Lower lobe of right lung (tissue), 2 donors: ENCODE measurements around the gene ACKR3. TPM values are rescaled to one million over a fixed set of nuclear protein-coding genes. Genes with fewer than 3 reads are reported as not detected.

Source experiments
- ATAC-seq, 2 donors: fragments of 200-7000 bp; cut with Tn5 transposase; one replicate each; pipeline ENCODE4 v1.9.1; 2020 to 2022; ENCODE audit warnings: mild to moderate bottlenecking in 2 of 2, moderate library complexity in 2 of 2
- DNase-seq: peaks from one replicate; pipeline ENCODE4 v3.0.0-alpha.2; 2020
- H3K27ac ChIP-seq: fragments of 200-600 bp; one replicate; pipeline ENCODE4 v1.8.0; 2022
- H3K27me3 ChIP-seq: fragments of 200-600 bp; one replicate; pipeline ENCODE4 v1.8.0; 2022; ENCODE audit warnings: low read depth
- H3K36me3 ChIP-seq: fragments of 200-600 bp; one replicate; pipeline ENCODE4 v1.8.0; 2022; ENCODE audit warnings: mild to moderate bottlenecking
- H3K4me1 ChIP-seq: fragments of 200-600 bp; one replicate; pipeline ENCODE4 v1.8.0; 2022
- H3K4me3 ChIP-seq: fragments of 200-600 bp; one replicate; pipeline ENCODE4 v1.8.0; 2022; ENCODE audit warnings: mild to moderate bottlenecking
- H3K9me3 ChIP-seq: fragments of 200-600 bp; one replicate; pipeline ENCODE4 v1.8.0; 2022
- intact Hi-C: fragments of 100-400 bp; cut with DNase I; formaldehyde crosslinking; loops from one replicate; pipeline ENCODE4 v1.11.0; 2022
- total RNA-seq: library from RNA; stranded (reverse); fragmentation: NEBNext Ultra II Directional; extraction: Animal tissue kit (Norgen Biotek cat#: 25700); gene quantifications from one replicate; pipeline ENCODE4 v1.2.1, GENCODE V29; 2021
- TF ChIP-seq, protein P1 (sequence below): fragments of 200-600 bp; IDR thresholded peaks from one replicate; pipeline ENCODE4 v1.8.0; 2022; ENCODE audit warnings: antibody characterized with exemption, mild to moderate bottlenecking
- donor health status: DM: no; HTN: yes; CAD: no; lungs with severe emphysema.

Gene ACKR3
- total RNA-seq, 1 donor from 2014 or later = 12.6 TPM

DNA sequence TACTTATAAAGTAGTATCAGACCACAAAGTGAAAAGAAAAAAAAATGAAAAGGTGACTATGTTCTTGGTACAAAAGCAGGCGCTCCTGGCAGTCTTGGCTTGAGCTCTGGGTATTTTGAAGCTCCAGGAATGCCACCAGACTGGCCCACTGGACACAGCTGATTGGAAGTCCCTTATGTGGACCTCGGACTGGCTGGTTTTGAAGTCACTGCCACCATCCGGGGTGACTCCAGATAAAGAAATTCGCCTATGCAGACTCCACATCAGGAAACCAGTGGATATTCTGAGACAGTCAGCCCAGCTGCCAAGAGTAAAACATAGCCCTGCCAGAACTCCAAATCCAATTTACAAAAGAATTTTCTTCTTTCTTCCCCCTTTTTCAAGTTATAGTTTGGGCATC lies 28.0 kb downstream of the ACKR3 start:
- H3K4me3 ChIP-seq = no peak overlapping the region
- no peak for DNase-seq
- H3K9me3 ChIP-seq = no peaks in the 10 kb centered on the region
- intact Hi-C loops = no loop called here
- H3K27ac ChIP-seq = no peak overlapping the region
- TF ChIP-seq, protein P1, sequence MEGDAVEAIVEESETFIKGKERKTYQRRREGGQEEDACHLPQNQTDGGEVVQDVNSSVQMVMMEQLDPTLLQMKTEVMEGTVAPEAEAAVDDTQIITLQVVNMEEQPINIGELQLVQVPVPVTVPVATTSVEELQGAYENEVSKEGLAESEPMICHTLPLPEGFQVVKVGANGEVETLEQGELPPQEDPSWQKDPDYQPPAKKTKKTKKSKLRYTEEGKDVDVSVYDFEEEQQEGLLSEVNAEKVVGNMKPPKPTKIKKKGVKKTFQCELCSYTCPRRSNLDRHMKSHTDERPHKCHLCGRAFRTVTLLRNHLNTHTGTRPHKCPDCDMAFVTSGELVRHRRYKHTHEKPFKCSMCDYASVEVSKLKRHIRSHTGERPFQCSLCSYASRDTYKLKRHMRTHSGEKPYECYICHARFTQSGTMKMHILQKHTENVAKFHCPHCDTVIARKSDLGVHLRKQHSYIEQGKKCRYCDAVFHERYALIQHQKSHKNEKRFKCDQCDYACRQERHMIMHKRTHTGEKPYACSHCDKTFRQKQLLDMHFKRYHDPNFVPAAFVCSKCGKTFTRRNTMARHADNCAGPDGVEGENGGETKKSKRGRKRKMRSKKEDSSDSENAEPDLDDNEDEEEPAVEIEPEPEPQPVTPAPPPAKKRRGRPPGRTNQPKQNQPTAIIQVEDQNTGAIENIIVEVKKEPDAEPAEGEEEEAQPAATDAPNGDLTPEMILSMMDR = no peak
- no peaks in the 10 kb centered on the region for H3K36me3 ChIP-seq
- no peaks in the 10 kb centered on the region for H3K4me1 ChIP-seq
- no peaks in the 10 kb centered on the region for H3K27me3 ChIP-seq
- ATAC-seq = no peak

DNA sequence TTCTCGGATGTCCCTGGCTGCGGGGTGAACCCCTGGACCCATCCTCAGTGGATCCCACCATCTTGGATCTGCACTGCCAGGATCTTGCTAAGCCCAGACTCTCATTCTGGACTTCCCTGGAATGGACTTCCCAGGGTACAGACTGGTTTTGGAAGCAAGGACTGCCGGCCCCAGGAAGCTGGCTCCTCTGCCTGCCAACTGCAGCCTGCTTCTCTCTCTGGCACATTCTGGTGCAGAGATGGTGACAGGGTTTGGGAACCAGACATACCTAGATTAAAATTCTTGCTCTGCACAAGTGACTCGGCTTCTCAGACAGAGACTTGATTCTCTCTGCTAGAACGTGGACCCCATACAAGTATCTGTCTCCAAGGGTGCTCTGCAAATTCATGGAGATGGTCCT lies 29.4 kb downstream of the ACKR3 start:
- Histone ChIP-seq H3K36me3 (no peaks in the 10 kb centered on the region), H3K4me3 (no peak overlapping the region), H3K9me3 (no peaks in the 10 kb centered on the region), H3K27ac (no peak overlapping the region), H3K27me3 (no peaks in the 10 kb centered on the region), H3K4me1 (no peaks in the 10 kb centered on the region)
- intact Hi-C loops = no loop called here
- no peak for DNase-seq
- ATAC-seq = no peak
- TF ChIP-seq, protein P1 = no peak

DNA sequence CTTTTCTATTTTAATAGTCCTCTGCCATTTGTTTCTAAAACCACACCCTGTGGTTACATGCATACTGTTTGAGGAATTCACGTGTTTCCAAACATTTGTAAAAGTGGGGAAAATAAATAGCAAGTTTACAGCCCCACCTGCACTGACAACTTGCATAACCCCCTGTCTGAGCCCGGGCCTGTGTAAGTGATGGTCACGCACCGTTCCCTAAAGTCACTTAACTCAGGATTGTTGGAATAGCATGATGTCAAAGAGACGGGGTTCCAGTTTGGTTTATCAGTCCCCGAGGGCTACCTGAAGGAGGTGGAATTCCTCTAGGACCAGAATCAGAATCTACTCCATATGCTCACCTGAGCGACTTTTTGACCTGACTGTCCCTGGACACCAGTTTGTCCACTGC lies 30.5 kb downstream of the ACKR3 start:
- H3K9me3 ChIP-seq = no peaks in the 10 kb centered on the region
- TF ChIP-seq, protein P1 = no peak
- H3K27me3 ChIP-seq = no peaks in the 10 kb centered on the region
- intact Hi-C loops = no loop called here
- H3K4me1 ChIP-seq = no peaks in the 10 kb centered on the region
- no peak overlapping the region for H3K4me3 ChIP-seq
- no peaks in the 10 kb centered on the region for H3K36me3 ChIP-seq
- DNase-seq (no peak), ATAC-seq (no peak)
- no peak overlapping the region for H3K27ac ChIP-seq

DNA sequence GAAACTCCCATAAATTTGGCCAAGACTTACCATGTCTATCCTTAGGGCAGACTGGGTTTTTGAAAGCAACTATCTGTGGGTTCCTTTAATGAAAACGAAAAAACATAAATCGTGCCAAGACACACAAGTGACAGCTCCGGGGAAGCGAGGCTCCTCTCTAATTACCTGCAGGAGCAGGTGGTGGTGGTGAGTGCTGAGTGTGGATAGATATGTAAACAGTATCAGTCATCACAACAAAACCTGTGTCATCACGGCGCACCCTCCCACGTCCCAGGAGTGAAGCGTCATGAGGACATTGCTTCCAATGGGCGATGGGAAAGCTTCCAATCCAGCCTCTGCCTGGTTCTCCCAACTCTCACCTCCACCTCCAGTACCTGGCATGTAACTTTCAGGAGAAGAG lies 31.3 kb downstream of the ACKR3 start:
- intact Hi-C loops = no loop called here
- Histone ChIP-seq H3K4me1 (no peaks in the 10 kb centered on the region), H3K27me3 (no peaks in the 10 kb centered on the region), H3K9me3 (no peaks in the 10 kb centered on the region), H3K4me3 (no peak overlapping the region), H3K27ac (no peak overlapping the region), H3K36me3 (no peaks in the 10 kb centered on the region)
- TF ChIP-seq, protein P1 = no peak
- ATAC-seq = no peak
- no peak for DNase-seq

DNA sequence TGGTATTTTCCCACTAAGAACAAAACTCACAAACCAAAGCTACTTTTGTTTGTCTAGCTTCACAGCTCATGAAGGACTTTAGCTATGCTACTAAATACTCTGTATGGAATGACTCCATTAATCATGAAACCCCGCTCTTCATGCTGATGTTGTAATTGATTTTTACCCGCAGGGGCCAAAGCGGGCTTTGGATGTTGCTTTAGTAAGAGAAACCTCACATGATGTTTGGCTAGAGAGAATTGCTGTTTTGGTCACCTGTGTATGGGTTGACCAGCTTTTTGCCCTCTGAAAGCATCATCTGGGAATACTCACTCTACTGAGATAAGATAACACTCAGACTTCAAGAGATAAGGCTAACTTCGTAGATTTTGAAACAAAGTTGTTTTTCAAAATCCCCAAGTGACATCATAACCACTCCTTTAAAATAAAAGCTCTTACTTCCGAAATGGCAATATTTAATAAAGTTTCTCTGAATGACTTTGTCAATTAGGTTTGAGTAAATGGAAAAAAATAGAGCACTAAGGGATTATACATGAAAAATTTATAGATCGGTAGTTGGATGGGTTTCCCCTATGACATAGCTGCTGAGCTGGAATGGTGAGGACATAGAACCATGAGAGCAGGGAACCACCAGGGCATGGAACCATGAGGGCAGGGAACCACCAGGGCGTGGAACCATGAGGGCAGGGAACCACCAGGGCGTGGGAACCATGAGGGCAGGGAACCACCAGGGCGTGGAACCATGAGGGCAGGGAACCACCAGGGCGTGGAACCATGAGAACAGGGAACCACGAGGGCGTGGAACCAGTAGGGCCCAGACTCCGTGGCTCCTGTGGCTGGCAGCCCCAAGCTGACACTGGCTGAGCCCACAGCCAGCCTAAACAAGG lies 31.9 kb downstream of the ACKR3 start:
- ATAC-seq = no peak
- Histone ChIP-seq H3K9me3 (no peaks in the 10 kb centered on the region), H3K4me3 (no peak overlapping the region), H3K27ac (no peak overlapping the region), H3K27me3 (no peaks in the 10 kb centered on the region), H3K36me3 (no peaks in the 10 kb centered on the region), H3K4me1 (no peaks in the 10 kb centered on the region)
- no peak for DNase-seq
- TF ChIP-seq, protein P1 = no peak
- intact Hi-C loops = no loop called here
